Ishikawa (cell line): ENCODE results near the gene NDUFB10.

Experiments
- CEBPB ChIP-seq: IDR thresholded peaks from 2 replicates; pipeline ENCODE4 v1.6.1; 2012
- CREB1 ChIP-seq: IDR thresholded peaks from 2 replicates; pipeline ENCODE4 v1.6.1; 2012; ENCODE audit warnings: low read depth
- EGR1 ChIP-seq: IDR thresholded peaks from 2 replicates; pipeline ENCODE4 v1.6.1; 2012
- EP300 ChIP-seq: IDR thresholded peaks from 2 replicates; pipeline ENCODE4 v1.6.1; 2012; ENCODE audit warnings: borderline replicate concordance
- FOXM1 ChIP-seq: IDR thresholded peaks from 2 replicates; pipeline ENCODE4 v1.6.1; 2012; ENCODE audit warnings: low read depth, borderline replicate concordance
- NFIC ChIP-seq: IDR thresholded peaks from 2 replicates; pipeline ENCODE4 v1.6.1; 2012
- RAD21 ChIP-seq: IDR thresholded peaks from 2 replicates; pipeline ENCODE4 v1.6.1; 2012; ENCODE audit warnings: low read depth
- TAF1 ChIP-seq: IDR thresholded peaks from 2 replicates; pipeline ENCODE4 v1.6.1; 2012; ENCODE audit warnings: low read depth, mild to moderate bottlenecking
- TCF12 ChIP-seq: IDR thresholded peaks from 2 replicates; pipeline ENCODE4 v1.6.1; 2012; ENCODE audit warnings: low read depth
- TEAD4 ChIP-seq: IDR thresholded peaks from 2 replicates; pipeline ENCODE4 v1.6.1; 2012
- YY1 ChIP-seq: IDR thresholded peaks from 2 replicates; pipeline ENCODE4 v1.6.1; 2012; ENCODE audit warnings: low read depth
- ZBTB7A ChIP-seq: IDR thresholded peaks from 2 replicates; pipeline ENCODE4 v1.6.1; 2012; ENCODE audit warnings: low read depth
- TF ChIP-seq, protein P1 (sequence below): IDR thresholded peaks from 2 replicates; pipeline ENCODE4 v1.6.1; 2012
- TF ChIP-seq, protein P2 (sequence below): IDR thresholded peaks from 2 replicates; pipeline ENCODE4 v1.6.1; 2012; ENCODE audit warnings: low read depth, mild to moderate bottlenecking
- TF ChIP-seq, protein P3 (sequence below): IDR thresholded peaks from 2 replicates; pipeline ENCODE4 v1.6.1; 2012

The NDUFB10 gene

DNA sequence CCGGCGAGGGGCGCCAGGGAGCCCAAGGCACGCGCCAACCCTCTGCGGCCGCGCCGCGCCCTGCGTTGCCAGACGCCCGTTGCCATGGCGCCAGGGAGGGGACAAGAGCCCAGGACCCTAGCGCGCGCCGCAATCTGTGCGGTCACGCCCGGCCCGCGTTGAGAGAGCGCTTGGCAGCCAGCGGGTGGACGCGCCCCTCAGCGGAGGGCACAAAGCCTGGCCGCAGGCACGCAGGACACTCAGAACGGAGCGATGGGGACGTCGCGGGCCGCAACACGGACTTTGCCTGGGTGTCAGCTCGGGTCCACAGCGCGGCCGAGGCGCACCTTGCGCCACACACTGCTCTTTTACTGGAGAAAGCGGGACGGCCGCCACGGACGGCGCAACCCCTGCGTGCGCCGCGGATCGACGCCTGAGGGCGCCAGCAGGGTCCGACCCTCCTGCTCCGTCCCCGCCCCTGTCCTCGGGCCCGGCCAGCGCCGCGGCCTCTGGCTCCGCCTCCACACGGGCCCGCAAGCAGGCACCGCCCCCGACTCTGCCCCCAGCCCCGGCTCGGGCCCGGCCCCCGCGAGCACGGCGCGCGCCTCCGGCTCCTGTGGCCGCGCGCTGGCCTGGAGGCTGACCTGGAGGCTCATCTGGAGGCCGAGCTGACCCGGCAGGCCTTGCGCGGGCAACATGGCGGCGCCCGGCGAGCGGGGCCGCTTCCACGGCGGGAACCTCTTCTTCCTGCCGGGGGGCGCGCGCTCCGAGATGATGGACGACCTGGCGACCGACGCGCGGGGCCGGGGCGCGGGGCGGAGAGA lies 24.4 kb downstream of the NDUFB10 start, which contains the start of gene GFER:
Gene GFER (plus strand): TSS at position 650 of the 803 bp plus-strand sequence. CDS start 26 bp downstream, at position 676.
- TF ChIP-seq TEAD4 (no peak; the same call in 1 of the 2 replicates), CEBPB (no peak), FOXM1 (no peak), CREB1 (no peak), TCF12 (0 out of 2 replicates have a peak, but pooled peaks have one; percentile 24), EGR1 (0 out of 2 replicates have a peak, but pooled peaks have one; percentile 29), EP300 (0 out of 2 replicates have a peak, but pooled peaks have one; percentile 15), TAF1 (peak; percentile 84; the same call in 1 of the 2 replicates), ZBTB7A (peak; percentile 91), YY1 (peak; percentile 96), NFIC (no peak), RAD21 (no peak; the same call in 1 of the 2 replicates)
- TF ChIP-seq, protein P1, sequence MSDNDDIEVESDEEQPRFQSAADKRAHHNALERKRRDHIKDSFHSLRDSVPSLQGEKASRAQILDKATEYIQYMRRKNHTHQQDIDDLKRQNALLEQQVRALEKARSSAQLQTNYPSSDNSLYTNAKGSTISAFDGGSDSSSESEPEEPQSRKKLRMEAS = peak; percentile 32
- TF ChIP-seq, protein P2, sequence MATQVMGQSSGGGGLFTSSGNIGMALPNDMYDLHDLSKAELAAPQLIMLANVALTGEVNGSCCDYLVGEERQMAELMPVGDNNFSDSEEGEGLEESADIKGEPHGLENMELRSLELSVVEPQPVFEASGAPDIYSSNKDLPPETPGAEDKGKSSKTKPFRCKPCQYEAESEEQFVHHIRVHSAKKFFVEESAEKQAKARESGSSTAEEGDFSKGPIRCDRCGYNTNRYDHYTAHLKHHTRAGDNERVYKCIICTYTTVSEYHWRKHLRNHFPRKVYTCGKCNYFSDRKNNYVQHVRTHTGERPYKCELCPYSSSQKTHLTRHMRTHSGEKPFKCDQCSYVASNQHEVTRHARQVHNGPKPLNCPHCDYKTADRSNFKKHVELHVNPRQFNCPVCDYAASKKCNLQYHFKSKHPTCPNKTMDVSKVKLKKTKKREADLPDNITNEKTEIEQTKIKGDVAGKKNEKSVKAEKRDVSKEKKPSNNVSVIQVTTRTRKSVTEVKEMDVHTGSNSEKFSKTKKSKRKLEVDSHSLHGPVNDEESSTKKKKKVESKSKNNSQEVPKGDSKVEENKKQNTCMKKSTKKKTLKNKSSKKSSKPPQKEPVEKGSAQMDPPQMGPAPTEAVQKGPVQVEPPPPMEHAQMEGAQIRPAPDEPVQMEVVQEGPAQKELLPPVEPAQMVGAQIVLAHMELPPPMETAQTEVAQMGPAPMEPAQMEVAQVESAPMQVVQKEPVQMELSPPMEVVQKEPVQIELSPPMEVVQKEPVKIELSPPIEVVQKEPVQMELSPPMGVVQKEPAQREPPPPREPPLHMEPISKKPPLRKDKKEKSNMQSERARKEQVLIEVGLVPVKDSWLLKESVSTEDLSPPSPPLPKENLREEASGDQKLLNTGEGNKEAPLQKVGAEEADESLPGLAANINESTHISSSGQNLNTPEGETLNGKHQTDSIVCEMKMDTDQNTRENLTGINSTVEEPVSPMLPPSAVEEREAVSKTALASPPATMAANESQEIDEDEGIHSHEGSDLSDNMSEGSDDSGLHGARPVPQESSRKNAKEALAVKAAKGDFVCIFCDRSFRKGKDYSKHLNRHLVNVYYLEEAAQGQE = no peak
- TF ChIP-seq, protein P3, sequence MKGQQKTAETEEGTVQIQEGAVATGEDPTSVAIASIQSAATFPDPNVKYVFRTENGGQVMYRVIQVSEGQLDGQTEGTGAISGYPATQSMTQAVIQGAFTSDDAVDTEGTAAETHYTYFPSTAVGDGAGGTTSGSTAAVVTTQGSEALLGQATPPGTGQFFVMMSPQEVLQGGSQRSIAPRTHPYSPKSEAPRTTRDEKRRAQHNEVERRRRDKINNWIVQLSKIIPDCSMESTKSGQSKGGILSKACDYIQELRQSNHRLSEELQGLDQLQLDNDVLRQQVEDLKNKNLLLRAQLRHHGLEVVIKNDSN = no peak

DNA sequence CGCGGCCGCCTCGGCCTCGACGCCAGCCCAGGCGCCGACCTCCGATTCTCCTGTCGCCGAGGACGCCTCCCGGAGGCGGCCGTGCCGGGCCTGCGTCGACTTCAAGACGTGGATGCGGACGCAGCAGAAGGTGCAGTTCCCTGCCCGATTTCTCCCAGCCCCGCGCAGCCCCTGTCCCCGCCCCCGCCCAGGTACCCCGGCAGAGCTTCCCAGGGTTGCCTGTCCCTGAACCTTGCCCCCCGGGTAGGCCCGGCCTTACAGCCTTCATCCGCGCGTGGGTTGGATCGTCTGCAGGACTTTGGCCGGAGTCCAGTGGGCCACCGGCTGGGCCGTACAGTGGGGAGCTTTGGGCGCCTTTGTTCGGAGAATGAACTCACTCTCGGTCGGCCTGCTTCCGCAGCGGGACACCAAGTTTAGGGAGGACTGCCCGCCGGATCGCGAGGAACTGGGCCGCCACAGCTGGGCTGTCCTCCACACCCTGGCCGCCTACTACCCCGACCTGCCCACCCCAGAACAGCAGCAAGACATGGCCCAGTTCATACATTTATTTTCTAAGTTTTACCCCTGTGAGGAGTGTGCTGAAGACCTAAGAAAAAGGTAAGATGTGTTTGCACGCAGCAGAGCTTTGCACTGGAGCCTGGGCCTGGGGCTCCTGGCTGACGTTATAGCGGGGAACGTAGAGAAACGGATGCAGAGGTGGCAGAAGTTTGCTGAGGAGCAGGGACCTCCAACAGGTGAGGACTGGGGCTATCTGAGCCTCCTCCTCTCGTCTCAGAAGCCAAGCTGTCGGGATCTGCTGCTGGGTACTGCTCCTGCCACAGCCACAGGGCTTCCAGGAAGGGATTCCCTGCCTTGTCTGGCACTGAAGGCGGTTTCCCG lies 25.2 kb downstream of the NDUFB10 start:
- TF ChIP-seq TEAD4 (no peak), RAD21 (no peak), FOXM1 (no peak), EGR1 (no peak), NFIC (peak; percentile 56; the same call in 1 of the 2 replicates), CEBPB (no peak)
- TF ChIP-seq, protein P2 = no peak
- TF ChIP-seq, protein P3 = no peak

DNA sequence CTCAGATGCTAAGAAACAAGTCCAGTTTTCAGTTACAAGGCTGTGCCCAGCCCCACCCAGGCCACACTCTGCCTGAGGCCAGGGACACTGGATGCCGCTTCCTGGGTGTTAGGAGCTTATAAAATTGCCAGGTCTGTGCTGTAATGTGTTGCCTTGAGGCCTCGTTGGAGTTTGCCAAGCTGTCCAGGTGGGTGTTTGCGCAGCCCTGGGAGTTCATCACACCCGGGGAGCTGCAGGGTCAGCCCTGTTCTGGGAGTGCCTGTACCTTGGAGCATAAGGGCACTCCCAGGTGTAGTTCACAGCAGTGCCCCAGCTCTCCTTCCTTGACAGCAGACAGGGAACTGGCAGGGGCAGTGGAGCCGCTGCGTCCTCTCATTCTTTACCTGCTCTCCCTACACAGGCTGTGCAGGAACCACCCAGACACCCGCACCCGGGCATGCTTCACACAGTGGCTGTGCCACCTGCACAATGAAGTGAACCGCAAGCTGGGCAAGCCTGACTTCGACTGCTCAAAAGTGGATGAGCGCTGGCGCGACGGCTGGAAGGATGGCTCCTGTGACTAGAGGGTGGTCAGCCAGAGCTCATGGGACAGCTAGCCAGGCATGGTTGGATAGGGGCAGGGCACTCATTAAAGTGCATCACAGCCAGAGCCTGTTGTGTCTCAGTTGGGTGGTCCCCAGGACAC lies 26.3 kb downstream of the NDUFB10 start:
- no peak for TF ChIP-seq NFIC
- no peak for TF ChIP-seq TCF12
- TF ChIP-seq, protein P1 = no peak
- TF ChIP-seq, protein P2 = no peak
- TF ChIP-seq TEAD4 = no peak
- TF ChIP-seq EP300 = no peak
- no peak for TF ChIP-seq CEBPB
- TF ChIP-seq YY1 = no peak
- no peak for TF ChIP-seq TAF1
- TF ChIP-seq CREB1 = no peak
- TF ChIP-seq ZBTB7A = no peak
- TF ChIP-seq, protein P3 = no peak
- no peak for TF ChIP-seq FOXM1
- TF ChIP-seq EGR1 = no peak
- TF ChIP-seq RAD21 = no peak
